Stimulated activated naive CD8-positive, alpha-beta T cell treated with anti-CD3 and anti-CD28 coated beads, Interleukin-15, amount 100 ng/mL, for 72 hours (primary cell): Measurements from ENCODE around the gene TVP23B.
A peak's percentile ranks its signal among the peaks of the same experiment; 100 is the strongest.

Experiments used
- ATAC-seq: fragments of 150-1000 bp; cut with Tn5 transposase; 2 replicates; pipeline ENCODE4 v1.10.0; 2021; ENCODE audit warnings: mild to moderate bottlenecking, moderate library complexity
- DNase-seq, 2 donors: peaks; one replicate each; pipeline ENCODE4 v3.0.0; 2021 to 2022
- H3K27ac Mint-ChIP-seq, 2 donors: one replicate each; pipeline ENCODE4 v1.8.0; 2022; ENCODE audit warnings: mild to moderate bottlenecking in 2 of 2, mixed read lengths in 2 of 2, moderate library complexity in 2 of 2
- H3K27me3 Mint-ChIP-seq: one replicate; pipeline ENCODE4 v1.8.0; 2022; ENCODE audit warnings: mixed read lengths
- H3K4me1 Mint-ChIP-seq: one replicate; pipeline ENCODE4 v1.8.0; 2022; ENCODE audit warnings: mild to moderate bottlenecking, mixed read lengths
- H3K4me3 Mint-ChIP-seq, 2 donors: one replicate each; pipeline ENCODE4 v1.8.0; 2022; ENCODE audit warnings: mild to moderate bottlenecking in 2 of 2, mixed read lengths in 2 of 2, moderate library complexity in 1 of 2
- H3K9me3 Mint-ChIP-seq, 2 donors: one replicate each; pipeline ENCODE4 v1.8.0; 2022; ENCODE audit warnings: mixed read lengths in 2 of 2

Gene TVP23B

GRCh38 chr17:18851201-18851600, 70.2 kb downstream of the TVP23B start:
- peaks cover 12% of the 10 kb centered on the region for H3K4me1 Mint-ChIP-seq

GRCh38 chr17:18854956-18855355, 74.0 kb downstream of the TVP23B start:
- DNase-seq (no peak), ATAC-seq (no peak)
- H3K27ac Mint-ChIP-seq, result no peak overlapping the region
- H3K9me3 Mint-ChIP-seq, result no peaks in the 10 kb centered on the region
- no peaks in the 10 kb centered on the region for H3K27me3 Mint-ChIP-seq
- peak overlapping the region; percentile 82 to 97 for H3K4me3 Mint-ChIP-seq
- peaks cover 24% of the 10 kb centered on the region for H3K4me1 Mint-ChIP-seq

More at GRCh38 chr17:18851201-18851600, 70.2 kb downstream of the TVP23B start:
- DNase-seq (no peak), ATAC-seq (no peak)
- Mint-ChIP-seq H3K27ac (no peak overlapping the region), H3K9me3 (no peaks in the 10 kb centered on the region), H3K4me3 (no peak overlapping the region), H3K27me3 (no peaks in the 10 kb centered on the region)

GRCh38 chr17:18855831-18856569, 75.0 kb downstream of the TVP23B start:
- peak; percentile 81 to 89 for DNase-seq

More at GRCh38 chr17:18855831-18856569, 75.0 kb downstream of the TVP23B start:
- Mint-ChIP-seq H3K4me1 (peaks cover 34% of the 10 kb centered on the region), H3K27ac (peak overlapping the region; percentile 77 to 92), H3K27me3 (no peaks in the 10 kb centered on the region), H3K9me3 (no peaks in the 10 kb centered on the region), H3K4me3 (peak overlapping the region; percentile 82 to 97)
- peak; percentile 92 for ATAC-seq
